Panc1 (cell line): ENCODE measurements around the gene DAPK1.

Experiments
- CTCF ChIP-seq: fragments of 450-650 bp; IDR thresholded peaks from 2 replicates; pipeline ENCODE4 v1.5.1; 2017; ENCODE audit warnings: mild to moderate bottlenecking
- SIN3A ChIP-seq: IDR thresholded peaks from 2 replicates; pipeline ENCODE4 v1.6.1; 2012; ENCODE audit warnings: low read depth, mild to moderate bottlenecking, low read length, moderate library complexity, borderline replicate concordance; ENCODE audit not compliant: insufficient read depth

DNA sequence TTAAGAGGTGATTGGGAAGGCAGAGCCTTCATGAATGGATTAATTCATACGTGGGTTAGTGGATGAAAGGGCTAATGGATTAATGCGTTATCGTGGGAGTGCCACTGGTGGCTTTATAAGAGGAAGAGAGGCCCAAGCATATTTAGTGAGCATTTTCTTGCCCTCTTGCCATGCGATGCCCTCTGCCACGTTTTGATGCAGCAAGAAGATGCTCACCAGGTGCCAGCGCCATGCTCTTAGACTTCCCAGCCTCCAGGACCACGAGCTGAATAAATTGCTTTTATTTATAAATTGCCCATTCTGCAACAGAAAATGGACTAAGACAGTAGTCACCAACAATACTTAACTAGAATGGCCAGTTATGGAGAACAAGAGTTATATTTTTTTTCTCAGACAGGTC is 24.2 kb downstream of the DAPK1 start:
- no peak for TF ChIP-seq CTCF
- no peak for TF ChIP-seq SIN3A
